H1 (cell line): ENCODE measurements around the gene PPP1R1B.

Source experiments
- CEBPB ChIP-seq: IDR thresholded peaks from 2 replicates; pipeline ENCODE4 v1.6.1; 2012; ENCODE audit warnings: low read depth, low read length
- CTCF ChIP-seq, 3 experiments: IDR thresholded peaks; 1 replicate in 2 of 3; 2 replicates in 1 of 3; pipeline versions ENCODE4 v1.5.1 to v1.6.1; 2011; ENCODE audit warnings: low read length in 3 of 3, mild to moderate bottlenecking in 3 of 3, inconsistent platforms in 2 of 3, low read depth in 1 of 3, moderate library complexity in 1 of 3; ENCODE audit not compliant: insufficient read depth in 1 of 3; ENCODE audit errors: control extremely low read depth in 1 of 3
- EZH2 ChIP-seq: fragments of 200-600 bp; sonication (generic); IDR thresholded peaks from 2 replicates; pipeline ENCODE4 v1.7.1; 2012; ENCODE audit warnings: low read depth, mild to moderate bottlenecking, moderate library complexity, low read length, inconsistent platforms; ENCODE audit not compliant: severe bottlenecking
- POLR2A ChIP-seq, 2 experiments: IDR thresholded peaks; 1 replicate in 1 of 2; 2 replicates in 1 of 2; pipeline ENCODE4 v1.6.1; 2011; ENCODE audit warnings: low read depth in 2 of 2, low read length in 2 of 2, mild to moderate bottlenecking in 2 of 2; ENCODE audit errors: control extremely low read depth in 1 of 2
- POLR2AphosphoS5 ChIP-seq: IDR thresholded peaks from 2 replicates; pipeline ENCODE4 v1.6.1; 2011; ENCODE audit warnings: low read depth, low read length
- SIN3A ChIP-seq, 2 experiments: IDR thresholded peaks in 1 of 2; conservative IDR thresholded peaks in 1 of 2; 2 replicates each; pipeline ENCODE4 v1.6.1; 2011 to 2012; ENCODE audit warnings: low read length in 2 of 2, improper control_type of control experiment in 1 of 2, low read depth in 1 of 2, mild to moderate bottlenecking in 1 of 2
- YY1 ChIP-seq: IDR thresholded peaks from 2 replicates; pipeline ENCODE4 v1.6.1; 2011; ENCODE audit warnings: low read depth, mild to moderate bottlenecking, low read length

DNA sequence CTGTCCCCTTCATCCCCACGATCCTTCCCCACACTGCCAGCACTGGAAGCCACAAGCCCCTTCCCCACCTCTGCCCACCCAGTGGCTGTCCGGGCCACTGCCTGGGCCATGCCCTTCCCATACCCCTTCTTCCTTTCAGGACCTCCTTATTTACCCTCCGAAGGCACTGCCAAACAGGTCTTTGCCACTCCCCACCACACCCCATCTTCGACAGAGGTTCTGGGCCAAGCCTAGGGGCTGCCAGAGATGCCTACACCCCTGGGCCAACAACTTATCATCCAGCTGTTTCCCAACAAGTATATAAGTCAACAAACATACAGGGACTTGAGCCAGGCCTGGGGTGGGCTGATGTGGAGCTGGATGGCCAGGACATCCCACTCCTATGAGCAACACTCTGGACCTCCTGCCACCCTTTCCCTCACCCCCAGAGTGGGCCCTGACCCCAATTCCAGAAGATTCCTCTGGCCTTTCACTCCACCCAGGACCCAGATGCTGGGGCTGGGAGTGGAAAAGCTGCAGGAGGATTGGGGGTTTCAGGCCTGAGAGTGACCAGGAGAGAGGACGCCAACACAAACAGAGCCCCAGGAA lies 1.5 kb upstream of the PPP1R1B start:
- TF ChIP-seq EZH2, result no peak
- TF ChIP-seq CTCF (IDR thresholded peaks at IDR 0.05; ENCODE audit: control extremely low read depth in 1 of 3, insufficient read depth in 1 of 3, low read depth in 1 of 3, low read length in 3 of 3), result no peak
- no peak for TF ChIP-seq CEBPB
- TF ChIP-seq YY1, result no peak
- no peak for TF ChIP-seq POLR2A (IDR thresholded peaks at IDR 0.05; ENCODE audit: control extremely low read depth in 1 of 2, low read depth in 2 of 2, low read length in 2 of 2)
- no peak for TF ChIP-seq SIN3A (conservative IDR thresholded peaks at IDR 0.05 in 1 of 2, IDR thresholded peaks at IDR 0.05 in 1 of 2; ENCODE audit: low read depth in 1 of 2, low read length in 2 of 2)
- TF ChIP-seq POLR2AphosphoS5, result no peak
